CMK (cell line): ENCODE data around the gene MYBPC2.
A peak's percentile ranks its signal among the peaks of the same experiment; 100 is the strongest.

Source experiments
- DNase-seq: peaks from one replicate; pipeline ENCODE4 v3.0.0-alpha.2; 2010; ENCODE audit warnings: low read depth

MYBPC2 gene

GRCh38 chr19:50481351-50482149, 48.9 kb downstream of the MYBPC2 start:
- DNase-seq = no peak

GRCh38 chr19:50482271-50482855, 49.7 kb downstream of the MYBPC2 start:
- DNase-seq = no peak

GRCh38 chr19:50482916-50483315, 50.2 kb downstream of the MYBPC2 start:
- DNase-seq = no peak

DNA sequence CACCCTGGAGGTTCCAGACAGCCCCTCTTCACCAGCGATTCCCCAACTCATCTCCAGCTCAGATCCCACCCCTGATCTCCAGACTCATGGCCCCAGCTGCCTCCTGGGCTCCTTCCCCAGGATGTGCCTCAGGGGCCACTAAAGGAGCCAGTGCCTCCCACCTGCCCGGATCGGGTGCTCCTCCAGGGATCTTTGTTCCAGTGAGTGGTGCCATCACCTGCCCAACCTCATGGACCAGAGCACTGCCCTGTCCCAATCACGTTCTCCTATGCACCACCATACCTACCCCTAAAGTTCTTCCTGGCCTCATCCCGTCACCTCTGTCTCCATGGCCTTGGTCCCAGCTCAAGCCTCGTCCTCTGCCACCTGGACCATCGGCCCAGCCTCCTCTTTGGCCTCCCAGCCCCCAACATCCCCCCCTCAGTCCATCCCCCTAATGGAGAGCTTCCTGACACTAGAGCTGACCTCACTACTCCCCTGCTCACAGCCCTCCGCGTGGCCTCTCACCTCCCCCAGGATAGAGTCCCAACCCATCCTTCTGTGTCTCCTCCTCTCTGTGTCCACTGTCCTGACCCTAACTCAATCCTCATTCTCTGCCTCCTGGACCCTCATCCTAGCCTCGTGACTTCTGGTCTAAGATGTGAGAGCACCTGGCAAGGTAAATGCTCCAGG, 52.7 kb downstream of the MYBPC2 start:
- no peak for DNase-seq

DNA sequence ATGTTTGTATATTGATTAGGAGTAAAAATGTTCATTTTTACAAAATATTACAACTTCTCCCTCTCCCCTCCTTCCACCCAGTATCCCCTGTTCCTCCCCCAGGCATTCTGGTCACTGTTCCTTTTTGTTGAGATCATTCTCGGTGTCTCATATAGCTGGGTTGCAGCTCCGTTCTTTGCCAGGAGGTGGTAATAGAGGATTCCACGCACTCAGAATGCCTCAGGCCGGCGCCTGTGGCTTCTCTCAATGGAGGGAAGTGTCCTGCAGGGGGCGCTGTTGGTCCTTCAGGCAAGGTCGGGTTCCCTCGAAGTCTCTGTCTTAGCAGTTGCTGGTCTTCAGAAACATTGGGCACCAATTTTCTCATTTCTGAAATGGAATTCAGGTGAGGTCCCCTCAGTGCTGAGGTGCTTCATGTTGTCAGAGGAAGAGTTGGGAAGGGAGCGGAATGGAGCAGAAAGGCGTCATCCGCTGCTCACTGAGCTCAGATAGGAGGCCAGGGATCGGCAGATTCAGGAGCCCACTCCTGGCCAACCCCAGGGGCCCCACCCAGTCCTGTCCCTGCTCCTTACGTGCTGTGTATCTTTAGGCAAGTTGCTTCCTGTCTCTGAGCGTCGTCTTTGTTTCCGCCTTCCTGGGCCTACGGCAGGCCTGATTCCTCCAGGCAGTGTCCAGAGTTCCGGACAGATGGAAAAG, 54.3 kb downstream of the MYBPC2 start:
- DNase-seq = peak; percentile 69

DNA sequence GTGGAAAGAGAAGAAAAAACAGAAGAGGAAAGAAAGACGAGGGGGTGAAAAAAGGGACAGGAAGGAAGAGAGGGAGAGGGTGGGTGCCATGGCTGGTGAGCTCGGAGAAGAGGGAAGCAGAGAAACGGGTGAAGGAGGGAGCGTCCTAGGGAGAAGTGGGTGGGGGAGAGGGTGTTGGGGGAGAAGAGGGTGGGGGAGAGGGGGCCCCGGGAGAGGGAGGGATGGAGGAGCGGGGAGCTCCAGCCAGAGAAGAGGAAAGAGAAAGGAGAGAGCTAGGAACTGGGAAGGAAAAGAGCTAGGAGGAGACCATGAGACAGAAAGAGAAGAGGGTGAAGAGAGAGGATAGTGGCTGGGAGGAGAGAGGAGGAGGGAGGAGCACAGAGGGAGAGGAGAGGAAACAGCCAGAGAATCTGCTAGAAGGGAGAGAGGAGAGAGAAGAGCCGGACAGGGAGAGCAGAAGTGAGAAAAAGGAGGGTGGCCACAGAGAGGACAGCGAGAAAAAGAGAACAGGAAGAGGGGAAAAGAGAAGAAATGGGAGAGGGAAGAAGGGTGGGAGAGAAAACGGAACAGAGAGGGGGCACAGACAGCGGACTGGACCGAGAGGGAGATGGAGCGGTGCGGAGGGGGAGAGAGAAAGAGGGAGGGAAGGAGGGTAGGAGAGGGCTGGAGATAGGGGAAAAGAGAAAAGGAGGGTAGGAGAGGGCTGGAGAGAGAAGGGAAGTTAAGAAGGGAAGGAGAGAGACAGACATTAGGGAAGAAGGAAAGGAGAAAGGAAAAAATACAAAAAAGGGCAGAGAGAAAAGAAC, 55.9 kb downstream of the MYBPC2 start:
- no peak for DNase-seq

DNA sequence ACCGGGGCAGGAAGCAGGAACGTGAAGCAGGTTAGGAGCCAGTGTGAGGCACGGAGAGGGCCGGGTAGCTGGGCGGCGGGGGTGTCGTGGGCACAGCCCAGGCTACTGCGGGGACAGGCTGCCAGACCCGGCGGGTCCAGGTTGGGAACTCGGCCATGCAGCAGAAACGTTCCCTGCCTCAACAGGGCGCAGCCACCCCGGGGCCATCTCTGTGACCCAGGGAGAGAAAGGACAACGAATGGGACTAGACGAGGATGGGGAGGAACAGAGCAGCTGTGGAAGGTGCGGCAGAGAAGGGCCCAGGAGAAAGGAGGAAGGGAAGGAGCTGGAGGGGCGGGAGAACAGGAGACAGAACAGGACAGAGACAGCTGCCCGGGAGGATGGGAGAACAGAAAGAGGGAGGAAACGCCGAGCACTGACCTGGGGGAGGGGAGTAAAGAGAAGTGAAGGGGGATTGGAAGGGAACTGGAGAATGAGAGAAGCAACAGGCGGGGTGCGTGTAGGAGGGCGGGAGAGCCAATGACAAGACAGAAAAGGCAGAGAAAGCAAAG, 56.8 kb downstream of the MYBPC2 start:
- no peak for DNase-seq

DNA sequence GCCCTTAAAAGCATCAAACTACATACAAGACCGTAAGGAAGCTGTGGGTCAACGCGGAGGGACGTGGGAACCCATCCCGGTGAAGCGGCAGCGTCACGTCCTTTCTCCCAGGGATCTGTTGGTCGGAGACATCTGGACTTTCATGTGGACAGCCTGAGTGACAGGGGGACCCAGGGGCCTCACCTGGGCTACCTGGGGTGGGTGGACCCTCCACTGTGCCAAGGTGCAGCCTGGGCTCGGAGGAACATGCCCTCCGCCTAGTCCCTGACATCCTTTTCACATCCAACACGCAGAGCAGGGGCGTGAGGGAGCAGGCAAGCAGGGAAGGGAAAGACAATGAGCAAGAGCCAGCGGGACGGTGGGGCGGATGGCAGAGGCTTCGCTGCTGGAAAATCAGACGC, 57.7 kb downstream of the MYBPC2 start:
- DNase-seq = no peak

GRCh38 chr19:50490991-50491472, 58.3 kb downstream of the MYBPC2 start:
- DNase-seq = no peak

- DNase-seq = no peak
These were observed 59.8 kb downstream of the MYBPC2 start for GRCh38 chr19:50492303-50493052.

DNA sequence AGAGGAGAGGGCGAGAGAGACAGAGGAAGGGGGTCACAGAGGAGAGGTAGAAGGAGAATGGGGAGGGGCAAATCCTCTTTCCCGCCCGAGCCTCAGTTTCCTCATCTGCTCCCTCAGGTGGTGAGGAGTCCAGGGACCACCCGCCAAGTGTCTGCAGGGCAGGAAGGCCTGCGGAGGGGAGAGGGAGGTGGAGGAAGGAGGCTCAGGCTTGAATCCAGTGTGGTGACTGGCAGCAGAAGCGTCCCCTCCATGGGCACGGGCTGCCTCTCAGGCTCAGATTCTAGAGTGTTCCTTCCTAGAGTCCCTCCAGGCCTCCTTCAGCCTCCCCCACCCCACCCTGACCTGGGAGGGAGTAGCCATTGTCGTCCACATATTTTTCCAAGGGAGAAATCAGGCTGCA, 60.5 kb downstream of the MYBPC2 start:
- no peak for DNase-seq

- DNase-seq = no peak
These were observed 61.7 kb downstream of the MYBPC2 start for GRCh38 chr19:50494186-50495019.

- no peak for DNase-seq
These were observed 62.4 kb downstream of the MYBPC2 start for GRCh38 chr19:50495020-50495531.

GRCh38 chr19:50496189-50497021, 63.7 kb downstream of the MYBPC2 start:
- DNase-seq = no peak

- no peak for DNase-seq
These were observed 64.3 kb downstream of the MYBPC2 start for GRCh38 chr19:50497022-50497405.

DNA sequence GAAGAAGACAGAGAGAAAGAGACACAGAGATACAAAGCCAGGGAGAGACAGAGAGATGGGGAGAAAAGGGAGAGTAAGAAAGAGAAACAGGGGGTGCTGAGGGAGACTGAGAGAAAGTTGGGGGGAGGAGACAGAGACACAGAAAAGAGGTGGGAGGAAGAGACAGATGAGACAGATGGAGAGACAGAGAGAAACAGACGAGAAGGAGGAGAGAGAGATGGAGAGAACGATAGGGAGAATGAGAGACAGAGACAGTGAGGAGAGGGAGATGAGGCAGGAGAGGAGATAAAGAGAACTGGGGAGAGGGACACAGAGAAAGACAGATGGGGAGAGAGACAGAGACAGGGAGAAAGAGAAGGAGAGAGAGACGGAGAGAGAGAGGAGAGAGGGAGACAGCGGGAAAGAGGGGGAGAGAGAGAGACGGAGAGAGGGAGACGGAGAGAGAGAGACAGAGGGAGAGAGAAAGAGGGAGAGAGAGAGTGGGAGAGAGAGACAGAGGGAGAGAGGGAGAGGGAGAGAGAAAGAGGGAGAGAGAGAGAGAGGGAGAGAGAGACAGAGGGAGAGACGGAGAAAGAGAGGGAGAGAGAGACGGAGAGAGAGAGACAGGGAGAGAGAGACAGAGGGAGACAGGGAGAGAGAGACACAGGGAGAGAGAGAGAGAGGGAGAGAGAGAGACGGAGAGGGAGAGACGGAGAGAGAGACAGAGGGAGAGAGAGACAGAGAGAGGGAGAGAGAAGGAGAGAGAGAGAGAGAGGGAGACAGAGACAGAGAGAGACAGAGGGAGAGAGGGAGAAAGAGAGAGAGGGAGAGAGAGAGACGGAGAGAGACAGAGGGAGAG, 65.7 kb downstream of the MYBPC2 start:
- no peak for DNase-seq

DNA sequence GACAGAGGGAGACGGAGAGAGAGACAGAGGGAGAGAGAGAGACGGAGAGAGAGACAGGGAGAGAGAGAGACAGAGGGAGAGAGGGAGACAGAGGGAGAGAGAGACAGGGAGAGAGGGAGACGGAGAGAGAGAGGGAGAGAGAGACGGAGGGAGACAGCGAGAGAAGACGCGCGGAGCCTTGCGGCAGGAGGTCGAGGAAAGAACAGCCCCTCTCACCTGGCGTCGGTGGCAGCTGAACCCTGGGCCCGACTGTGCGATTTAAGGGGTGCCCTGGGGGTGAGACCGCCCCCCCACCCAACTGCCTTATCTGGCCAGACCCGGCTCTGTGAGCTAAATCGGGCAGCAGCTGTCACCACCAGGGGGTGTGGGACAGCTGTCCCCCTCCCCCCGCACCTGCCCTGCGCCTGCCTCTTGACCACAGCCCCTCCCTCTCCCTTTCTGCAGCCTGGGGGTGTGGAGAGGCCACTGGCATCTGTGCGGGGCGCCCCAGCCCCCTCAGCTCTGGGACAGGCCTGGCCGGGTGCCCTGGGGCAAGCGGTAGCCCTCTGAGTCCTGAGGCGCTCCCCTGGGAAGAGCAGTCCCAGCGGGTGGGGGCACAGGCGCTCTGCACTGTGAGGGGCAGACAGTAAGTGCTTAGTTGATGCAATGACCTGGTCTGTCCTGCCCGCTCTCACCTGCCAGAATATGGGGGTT, 67.5 kb downstream of the MYBPC2 start:
- DNase-seq = no peak
